Jurkat, Clone E6-1 (cell line): ENCODE measurements around the gene DDOST.
"Not testable (repeated sequence)": the region's sequence is repeated elsewhere in the genome, so short reads cannot be mapped to it uniquely, and the experiment has no call there.

ENCODE experiments used
- DNase-seq: peaks from one replicate; pipeline ENCODE4 v3.0.0-alpha.2; 2011; ENCODE audit warnings: low read depth, low spot score
- H3K4me3 ChIP-seq: 2 replicates; pipeline ENCODE4 v1.5.1; 2011; ENCODE audit warnings: mild to moderate bottlenecking, low read length, control low read depth, moderate library complexity

DDOST gene

GRCh38 chr1:20696397-20697333, 35.5 kb upstream of the DDOST start:
- H3K4me3 ChIP-seq: peak overlapping the region; percentile 70

GRCh38 chr1:20695515-20695914, 34.3 kb upstream of the DDOST start:
- DNase-seq: no peak
- H3K4me3 ChIP-seq: no peak overlapping the region

More at GRCh38 chr1:20696397-20697333, 35.5 kb upstream of the DDOST start:
- peak; percentile 47 for DNase-seq

- no peak for DNase-seq
- H3K4me3 ChIP-seq: no peak overlapping the region
Measured at GRCh38 chr1:20693623-20694022, 32.5 kb upstream of the DDOST start.

- no peak for DNase-seq
- H3K4me3 ChIP-seq: no peak overlapping the region
Measured at GRCh38 chr1:20691872-20692271, 30.7 kb upstream of the DDOST start.

GRCh38 chr1:20689645-20690056, 28.5 kb upstream of the DDOST start:
- H3K4me3 ChIP-seq: no peak overlapping the region

GRCh38 chr1:20686883-20687725, 25.9 kb upstream of the DDOST start:
- H3K4me3 ChIP-seq: no peak overlapping the region
- DNase-seq: no peak

More at GRCh38 chr1:20689645-20690056, 28.5 kb upstream of the DDOST start:
- no peak for DNase-seq

- H3K4me3 ChIP-seq: no peak overlapping the region
- DNase-seq: no peak
Measured at GRCh38 chr1:20685741-20686140, 24.6 kb upstream of the DDOST start.

- H3K4me3 ChIP-seq: no peak overlapping the region
- no peak for DNase-seq
Measured at GRCh38 chr1:20685099-20685662, 24.0 kb upstream of the DDOST start.

GRCh38 chr1:20684651-20685050, 23.5 kb upstream of the DDOST start:
- no peak overlapping the region for H3K4me3 ChIP-seq
- no peak for DNase-seq

- no peak overlapping the region for H3K4me3 ChIP-seq
- no peak for DNase-seq
Measured at GRCh38 chr1:20684050-20684620, 23.0 kb upstream of the DDOST start.

- DNase-seq: no peak
- no peak overlapping the region for H3K4me3 ChIP-seq
Measured at GRCh38 chr1:20683614-20684013, 22.4 kb upstream of the DDOST start.

- H3K4me3 ChIP-seq: no peak overlapping the region
- no peak for DNase-seq
Measured at GRCh38 chr1:20682571-20683236, 21.5 kb upstream of the DDOST start.

GRCh38 chr1:20681999-20682398, 20.8 kb upstream of the DDOST start:
- DNase-seq: no peak
- H3K4me3 ChIP-seq: no peak overlapping the region

- H3K4me3 ChIP-seq: no peak overlapping the region
Measured at GRCh38 chr1:20680269-20680668, 19.1 kb upstream of the DDOST start.

GRCh38 chr1:20678599-20678998, 17.4 kb upstream of the DDOST start:
- no peak overlapping the region for H3K4me3 ChIP-seq
- no peak for DNase-seq

More at GRCh38 chr1:20680269-20680668, 19.1 kb upstream of the DDOST start:
- no peak for DNase-seq

GRCh38 chr1:20673626-20674025, 12.5 kb upstream of the DDOST start:
- not testable (repeated sequence) for H3K4me3 ChIP-seq, DNase-seq

- no peak for DNase-seq
Measured at GRCh38 chr1:20672265-20672632, 11.1 kb upstream of the DDOST start.

GRCh38 chr1:20670936-20671335, 9.8 kb upstream of the DDOST start:
- H3K4me3 ChIP-seq: no peak overlapping the region
- DNase-seq: no peak

More at GRCh38 chr1:20672265-20672632, 11.1 kb upstream of the DDOST start:
- no peak overlapping the region for H3K4me3 ChIP-seq

- H3K4me3 ChIP-seq: no peak overlapping the region
- no peak for DNase-seq
Measured at GRCh38 chr1:20668581-20668980, 7.4 kb upstream of the DDOST start.
